ENCODE results near the gene SCPEP1. TPM values are rescaled to one million over a fixed set of nuclear protein-coding genes. Genes with fewer than 3 reads are reported as not detected.

The SCPEP1 gene
- total RNA-seq, 2 experiments from 2014 or later = 22.1 to 25.5 TPM

DNA sequence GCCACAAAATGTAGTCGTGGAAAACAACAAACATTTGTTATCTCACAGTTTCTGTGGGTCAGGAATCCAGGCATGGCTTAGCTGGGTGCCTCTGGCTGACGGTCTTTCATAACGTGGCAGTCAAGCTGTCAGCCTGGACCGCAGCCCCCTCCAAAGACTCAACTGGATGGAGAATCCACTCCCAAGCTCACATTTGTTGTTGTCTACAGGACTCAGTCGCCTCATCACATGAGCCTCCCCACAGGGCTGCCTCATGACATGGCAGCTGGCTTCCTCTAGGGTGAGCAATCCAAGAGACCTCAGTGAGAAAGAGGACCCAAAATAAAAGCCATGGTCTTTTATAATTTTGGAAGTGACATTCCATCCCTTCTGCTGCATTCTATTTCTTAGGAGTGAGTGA lies 72.4 kb downstream of the SCPEP1 start:
- Histone ChIP-seq H3K27me3 (ENCODE audit: control insufficient read depth in 1 of 2, insufficient read depth in 2 of 2, low read length in 2 of 2) (peaks cover 20 to 30% of the 10 kb centered on the region in 2 experiments), H3K36me3 (ENCODE audit: insufficient read depth, low read length) (no peaks in the 10 kb centered on the region), H3K4me3 (ENCODE audit: low read length) (no peak overlapping the region), H3K9me3 (ENCODE audit: control insufficient read depth in 1 of 2, insufficient read depth in 1 of 2, low read length in 2 of 2) (peaks cover 0 to 14% of the 10 kb centered on the region in 2 experiments), H3K4me1 (ENCODE audit: insufficient read depth, low read length) (peaks cover 21% of the 10 kb centered on the region), H3K27ac (ENCODE audit: low read depth in 1 of 2, low read length in 2 of 2) (no peak overlapping the region)
- CTCF ChIA-PET = no interaction called here
- Mint-ChIP-seq H3K27ac (no peak overlapping the region), H3K27me3 (peaks cover 31% of the 10 kb centered on the region), H3K4me1 (ENCODE audit: low read depth) (peaks cover 14% of the 10 kb centered on the region), H3K36me3 (ENCODE audit: low read depth) (no peaks in the 10 kb centered on the region), H3K4me3 (no peak overlapping the region), H3K9me3 (no peaks in the 10 kb centered on the region)
- DNase-seq (no peak), ATAC-seq (ENCODE audit: poor library complexity) (no peak)
- POLR2A ChIA-PET = interaction anchor here (1.9 kb wide), 1 partner anchor 34 kb away, joined by 6 read pairs; the partner anchor contains the start of gene AKAP1
- intact Hi-C loops (cut with DNase I, micrococcal nuclease) = no loop called here
- TF ChIP-seq, protein P1, sequence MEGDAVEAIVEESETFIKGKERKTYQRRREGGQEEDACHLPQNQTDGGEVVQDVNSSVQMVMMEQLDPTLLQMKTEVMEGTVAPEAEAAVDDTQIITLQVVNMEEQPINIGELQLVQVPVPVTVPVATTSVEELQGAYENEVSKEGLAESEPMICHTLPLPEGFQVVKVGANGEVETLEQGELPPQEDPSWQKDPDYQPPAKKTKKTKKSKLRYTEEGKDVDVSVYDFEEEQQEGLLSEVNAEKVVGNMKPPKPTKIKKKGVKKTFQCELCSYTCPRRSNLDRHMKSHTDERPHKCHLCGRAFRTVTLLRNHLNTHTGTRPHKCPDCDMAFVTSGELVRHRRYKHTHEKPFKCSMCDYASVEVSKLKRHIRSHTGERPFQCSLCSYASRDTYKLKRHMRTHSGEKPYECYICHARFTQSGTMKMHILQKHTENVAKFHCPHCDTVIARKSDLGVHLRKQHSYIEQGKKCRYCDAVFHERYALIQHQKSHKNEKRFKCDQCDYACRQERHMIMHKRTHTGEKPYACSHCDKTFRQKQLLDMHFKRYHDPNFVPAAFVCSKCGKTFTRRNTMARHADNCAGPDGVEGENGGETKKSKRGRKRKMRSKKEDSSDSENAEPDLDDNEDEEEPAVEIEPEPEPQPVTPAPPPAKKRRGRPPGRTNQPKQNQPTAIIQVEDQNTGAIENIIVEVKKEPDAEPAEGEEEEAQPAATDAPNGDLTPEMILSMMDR (IDR thresholded peaks at IDR 0.05) = no peak

- H3K4me3 ChIP-seq (ENCODE audit: low read length) = no peak overlapping the region
- Mint-ChIP-seq H3K4me3 (no peak overlapping the region), H3K36me3 (ENCODE audit: low read depth) (no peaks in the 10 kb centered on the region), H3K27me3 (peaks cover 16% of the 10 kb centered on the region), H3K27ac (no peak overlapping the region), H3K9me3 (no peaks in the 10 kb centered on the region), H3K4me1 (ENCODE audit: low read depth) (peaks cover 8% of the 10 kb centered on the region)
- DNase-seq = no peak
- H3K27me3 ChIP-seq (ENCODE audit: control insufficient read depth in 1 of 2, insufficient read depth in 2 of 2, low read length in 2 of 2) = peaks cover 4 to 18% of the 10 kb centered on the region in 2 experiments
- H3K4me1 ChIP-seq (ENCODE audit: insufficient read depth, low read length) = peaks cover 5% of the 10 kb centered on the region
- TF ChIP-seq, protein P1 (IDR thresholded peaks at IDR 0.05) = no peak
- ChIA-PET POLR2A (no interaction called here), CTCF (no interaction called here)
- H3K9me3 ChIP-seq (ENCODE audit: control insufficient read depth in 1 of 2, insufficient read depth in 1 of 2, low read length in 2 of 2) = no peaks in the 10 kb centered on the region
- H3K27ac ChIP-seq (ENCODE audit: low read depth in 1 of 2, low read length in 2 of 2) = no peak overlapping the region
- intact Hi-C loops (cut with DNase I, micrococcal nuclease) = no loop called here
- ATAC-seq (ENCODE audit: poor library complexity) = no peak
- no peaks in the 10 kb centered on the region for H3K36me3 ChIP-seq (ENCODE audit: insufficient read depth, low read length)
These were observed 74.0 kb downstream of the SCPEP1 start for GRCh38 chr17:57051886-57052361.

Other genes with a start within 250 kb of the SCPEP1 start
- gene C17orf67, start 144.2 kb upstream of the SCPEP1 start, total RNA-seq = 1 to 10 TPM; 4.3 to 4.8 TPM
- gene DGKE, start 144.0 kb upstream of the SCPEP1 start, total RNA-seq = 10 to 100 TPM; 20.0 to 22.3 TPM
- gene TRIM25, start 64.1 kb upstream of the SCPEP1 start, total RNA-seq = 10 to 100 TPM; 31.7 to 33.2 TPM
- 10 to 100 TPM; 19.4 to 20.3 TPM for gene COIL, start 17.1 kb upstream of the SCPEP1 start, total RNA-seq
- 10 to 100 TPM; 20.3 to 23.1 TPM for gene AKAP1, start 107.1 kb downstream of the SCPEP1 start, total RNA-seq